CD4-positive, alpha-beta memory T cell (primary cell): ENCODE results near the gene CELF6. TPM values are rescaled to one million over a fixed set of nuclear protein-coding genes. Genes with fewer than 3 reads are reported as not detected.

Experiments
- polyA plus RNA-seq, 2 donors: library from polyadenylated mRNA; unstranded; fragments of 300-500 nt; fragmentation: Illumina TruSeq; gene quantifications; one replicate each; pipeline ENCODE4 v1.2.3, GENCODE V29; 2021
- total RNA-seq, 2 experiments: library from RNA; stranded (reverse); gene quantifications; one replicate each; pipeline ENCODE4 v1.2.3, GENCODE V29; 2021

The CELF6 gene
- total and polyA plus RNA-seq, 4 experiments from 2014 or later, result 2.6 to 4.9 TPM; not detected in 2

Other genes starting within 250 kb of the CELF6 start
- 10 to 100 TPM; 37.9 to 44.0 TPM for gene MYO9A, start 202.0 kb downstream of the CELF6 start, total RNA-seq
- 10 to 100 TPM in 1 of 2 donors, 1 to 10 TPM in 1; 7.8 to 18.1 TPM for gene MYO9A, start 202.0 kb downstream of the CELF6 start, polyA plus RNA-seq
- 1 to 10 TPM; 1.1 to 2.6 TPM for gene SENP8, start 201.8 kb downstream of the CELF6 start, total RNA-seq
- gene SENP8, start 201.8 kb downstream of the CELF6 start, polyA plus RNA-seq, result 1 to 10 TPM in 1 of 2 donors, under 1 TPM in 1; 0.69 to 1.4 TPM
- gene GRAMD2A, start 122.4 kb downstream of the CELF6 start, total RNA-seq, result not detected
- not detected for gene GRAMD2A, start 122.4 kb downstream of the CELF6 start, polyA plus RNA-seq
- 100 to 1,000 TPM; 378 to 383 TPM for gene PKM, start 89.0 kb downstream of the CELF6 start, total RNA-seq
- 100 to 1,000 TPM; 440 to 658 TPM for gene PKM, start 89.0 kb downstream of the CELF6 start, polyA plus RNA-seq
- gene PARP6, start 47.6 kb downstream of the CELF6 start, total RNA-seq, result 100 to 1,000 TPM; 111 TPM
- gene PARP6, start 47.6 kb downstream of the CELF6 start, polyA plus RNA-seq, result 10 to 100 TPM in 1 of 2 donors, 1 to 10 TPM in 1; 7.5 to 34.0 TPM
- gene HEXA, start 55.9 kb upstream of the CELF6 start, total RNA-seq, result 10 to 100 TPM; 84.4 to 84.6 TPM
- gene HEXA, start 55.9 kb upstream of the CELF6 start, polyA plus RNA-seq, result 100 to 1,000 TPM in 1 of 2 donors, 10 to 100 TPM in 1; 69.9 to 102 TPM
- not detected for gene TMEM202, start 78.1 kb upstream of the CELF6 start, total RNA-seq
- gene TMEM202, start 78.1 kb upstream of the CELF6 start, polyA plus RNA-seq, result not detected
- gene ARIH1, start 154.2 kb upstream of the CELF6 start, total RNA-seq, result 100 to 1,000 TPM; 203 to 210 TPM
- 10 to 100 TPM; 10.5 to 36.8 TPM for gene ARIH1, start 154.2 kb upstream of the CELF6 start, polyA plus RNA-seq